ENCODE data around the gene RAB1B.

Gene RAB1B

DNA sequence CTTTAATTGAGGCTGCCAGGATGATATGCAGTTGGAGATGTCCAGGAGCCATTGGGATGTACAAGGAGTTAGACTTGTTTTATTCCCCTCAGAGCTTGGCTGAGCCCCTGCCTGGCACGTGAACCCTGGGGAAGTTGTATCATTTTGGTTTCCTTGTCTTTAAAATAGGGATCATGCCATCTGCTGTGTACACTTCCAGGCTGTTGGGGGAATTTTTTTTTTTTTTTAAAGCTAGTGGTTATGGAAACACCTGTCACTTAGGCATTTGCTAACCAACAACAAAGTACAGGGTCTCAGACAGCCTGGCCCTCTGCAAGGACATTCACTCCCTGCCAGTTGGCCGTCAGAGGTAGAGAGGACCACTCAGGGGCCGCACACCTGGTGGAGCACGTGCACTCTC lies 8.5 kb upstream of the RAB1B start:
- Histone ChIP-seq H3K4me3 (ENCODE audit: low read depth in 1 of 2, low read length in 1 of 2) (no peak overlapping the region), H3K36me3 (no peaks in the 10 kb centered on the region), H3K9me3 (no peaks in the 10 kb centered on the region), H3K4me1 (ENCODE audit: control insufficient read depth in 1 of 2, insufficient read depth in 1 of 2, low read depth in 1 of 2, low read length in 1 of 2) (peaks cover 15 to 19% of the 10 kb centered on the region in 2 experiments), H3K27me3 (peaks cover 49% of the 10 kb centered on the region), H3K27ac (no peak overlapping the region)
- TF ChIP-seq, protein P1, sequence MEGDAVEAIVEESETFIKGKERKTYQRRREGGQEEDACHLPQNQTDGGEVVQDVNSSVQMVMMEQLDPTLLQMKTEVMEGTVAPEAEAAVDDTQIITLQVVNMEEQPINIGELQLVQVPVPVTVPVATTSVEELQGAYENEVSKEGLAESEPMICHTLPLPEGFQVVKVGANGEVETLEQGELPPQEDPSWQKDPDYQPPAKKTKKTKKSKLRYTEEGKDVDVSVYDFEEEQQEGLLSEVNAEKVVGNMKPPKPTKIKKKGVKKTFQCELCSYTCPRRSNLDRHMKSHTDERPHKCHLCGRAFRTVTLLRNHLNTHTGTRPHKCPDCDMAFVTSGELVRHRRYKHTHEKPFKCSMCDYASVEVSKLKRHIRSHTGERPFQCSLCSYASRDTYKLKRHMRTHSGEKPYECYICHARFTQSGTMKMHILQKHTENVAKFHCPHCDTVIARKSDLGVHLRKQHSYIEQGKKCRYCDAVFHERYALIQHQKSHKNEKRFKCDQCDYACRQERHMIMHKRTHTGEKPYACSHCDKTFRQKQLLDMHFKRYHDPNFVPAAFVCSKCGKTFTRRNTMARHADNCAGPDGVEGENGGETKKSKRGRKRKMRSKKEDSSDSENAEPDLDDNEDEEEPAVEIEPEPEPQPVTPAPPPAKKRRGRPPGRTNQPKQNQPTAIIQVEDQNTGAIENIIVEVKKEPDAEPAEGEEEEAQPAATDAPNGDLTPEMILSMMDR (IDR thresholded peaks at IDR 0.05) = no peak

DNA sequence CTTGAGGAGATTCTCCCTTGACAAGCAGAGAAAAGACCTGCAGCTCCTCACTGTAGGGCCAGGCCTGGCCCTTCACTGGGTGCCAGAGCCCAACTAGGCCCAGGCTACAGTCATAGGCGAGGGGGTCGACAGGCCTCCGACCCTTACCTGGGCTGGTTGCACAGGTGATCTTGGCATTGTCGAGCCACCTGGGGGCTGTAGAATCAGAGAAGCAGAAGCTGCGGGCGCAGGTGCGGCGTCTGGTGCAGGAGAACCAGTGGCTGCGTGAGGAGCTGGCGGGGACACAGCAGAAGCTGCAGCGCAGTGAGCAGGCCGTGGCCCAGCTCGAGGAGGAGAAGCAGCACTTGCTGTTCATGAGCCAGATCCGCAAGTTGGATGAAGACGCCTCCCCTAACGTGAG lies 6.9 kb upstream of the RAB1B start:
- H3K27ac ChIP-seq = no peak overlapping the region
- no peaks in the 10 kb centered on the region for H3K36me3 ChIP-seq

DNA sequence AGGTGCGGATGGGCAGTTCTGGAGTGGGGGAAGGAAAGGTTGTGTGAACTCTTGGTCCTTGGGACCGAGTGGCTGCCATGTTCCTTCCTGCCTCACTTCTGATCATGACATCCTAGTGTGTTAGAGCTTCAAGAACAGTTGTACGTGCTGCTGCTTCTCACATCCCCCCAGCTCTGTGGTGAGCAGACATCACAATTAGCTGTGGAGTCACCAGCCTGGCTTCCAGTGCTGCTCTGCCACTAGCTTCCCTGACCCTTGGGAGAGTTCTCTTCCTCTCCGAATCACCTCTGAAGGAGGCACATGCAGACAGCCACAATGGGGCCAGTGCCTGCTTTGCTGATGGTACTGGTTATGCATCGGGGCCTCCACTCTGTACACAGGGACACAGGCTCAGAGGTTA lies 6.2 kb upstream of the RAB1B start:
- no peak overlapping the region for H3K27ac ChIP-seq
- H3K36me3 ChIP-seq = no peaks in the 10 kb centered on the region
- H3K4me1 ChIP-seq (ENCODE audit: control insufficient read depth in 1 of 2, insufficient read depth in 1 of 2, low read depth in 1 of 2, low read length in 1 of 2) = peaks cover 16 to 20% of the 10 kb centered on the region in 2 experiments
- peaks cover 34% of the 10 kb centered on the region for H3K27me3 ChIP-seq
- H3K4me3 ChIP-seq (ENCODE audit: low read depth in 1 of 2, low read length in 1 of 2) = no peak overlapping the region
- TF ChIP-seq, protein P1 (IDR thresholded peaks at IDR 0.05) = no peak
- H3K9me3 ChIP-seq = no peaks in the 10 kb centered on the region

More for the DNA sequence above, 6.9 kb upstream of the RAB1B start:
- Histone ChIP-seq H3K4me1 (ENCODE audit: control insufficient read depth in 1 of 2, insufficient read depth in 1 of 2, low read depth in 1 of 2, low read length in 1 of 2) (peaks cover 15 to 19% of the 10 kb centered on the region in 2 experiments), H3K9me3 (no peaks in the 10 kb centered on the region), H3K27me3 (peaks cover 36% of the 10 kb centered on the region), H3K4me3 (ENCODE audit: low read depth in 1 of 2, low read length in 1 of 2) (no peak overlapping the region)
- TF ChIP-seq, protein P1 (IDR thresholded peaks at IDR 0.05) = no peak

DNA sequence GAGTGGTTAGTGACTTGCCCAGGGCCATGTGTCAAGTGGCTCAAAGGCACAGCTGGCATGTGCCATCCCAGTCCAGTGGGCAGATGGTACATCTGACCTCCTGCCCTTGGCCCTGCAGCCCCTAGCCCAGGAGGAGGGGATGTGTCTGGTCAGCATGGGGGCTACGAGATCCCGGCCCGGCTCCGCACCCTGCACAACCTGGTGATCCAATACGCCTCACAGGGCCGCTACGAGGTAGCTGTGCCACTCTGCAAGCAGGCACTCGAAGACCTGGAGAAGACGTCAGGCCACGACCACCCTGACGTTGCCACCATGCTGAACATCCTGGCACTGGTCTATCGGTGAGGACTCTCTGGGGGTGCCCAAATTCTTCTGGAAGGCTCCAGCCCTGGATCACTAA lies 5.7 kb upstream of the RAB1B start:
- Histone ChIP-seq H3K36me3 (no peaks in the 10 kb centered on the region), H3K9me3 (no peaks in the 10 kb centered on the region), H3K27ac (no peak overlapping the region), H3K27me3 (peaks cover 29% of the 10 kb centered on the region), H3K4me3 (ENCODE audit: low read depth in 1 of 2, low read length in 1 of 2) (no peak overlapping the region), H3K4me1 (ENCODE audit: control insufficient read depth in 1 of 2, insufficient read depth in 1 of 2, low read depth in 1 of 2, low read length in 1 of 2) (peaks cover 17 to 20% of the 10 kb centered on the region in 2 experiments)
- TF ChIP-seq, protein P1 (IDR thresholded peaks at IDR 0.05) = no peak

DNA sequence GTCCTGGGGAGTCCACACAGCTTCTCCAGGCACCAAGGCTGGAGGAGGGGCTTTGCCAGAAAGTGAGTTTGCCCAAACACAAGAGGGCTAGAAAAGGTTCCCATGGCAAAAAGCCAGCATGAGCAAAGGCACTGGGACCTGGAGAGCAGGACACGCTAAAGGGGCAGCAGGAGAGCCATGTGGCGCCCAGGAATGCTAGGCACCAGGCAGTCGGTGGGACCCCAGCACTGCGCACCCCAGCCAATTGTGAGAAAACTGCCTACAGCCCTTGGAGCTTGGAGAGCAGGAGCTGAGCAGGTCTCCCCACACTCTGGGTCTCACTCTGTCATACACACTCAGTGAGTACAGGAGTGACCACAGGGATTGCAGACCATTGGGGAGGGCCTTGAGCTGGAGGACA lies 5.2 kb upstream of the RAB1B start:
- H3K27ac ChIP-seq = no peak overlapping the region
- TF ChIP-seq, protein P1 (IDR thresholded peaks at IDR 0.05) = no peak
- no peaks in the 10 kb centered on the region for H3K36me3 ChIP-seq
- peaks cover 23% of the 10 kb centered on the region for H3K27me3 ChIP-seq
- H3K4me3 ChIP-seq (ENCODE audit: low read depth in 1 of 2, low read length in 1 of 2) = no peak overlapping the region
- peaks cover 17 to 19% of the 10 kb centered on the region in 2 experiments for H3K4me1 ChIP-seq (ENCODE audit: control insufficient read depth in 1 of 2, insufficient read depth in 1 of 2, low read depth in 1 of 2, low read length in 1 of 2)
- no peaks in the 10 kb centered on the region for H3K9me3 ChIP-seq

DNA sequence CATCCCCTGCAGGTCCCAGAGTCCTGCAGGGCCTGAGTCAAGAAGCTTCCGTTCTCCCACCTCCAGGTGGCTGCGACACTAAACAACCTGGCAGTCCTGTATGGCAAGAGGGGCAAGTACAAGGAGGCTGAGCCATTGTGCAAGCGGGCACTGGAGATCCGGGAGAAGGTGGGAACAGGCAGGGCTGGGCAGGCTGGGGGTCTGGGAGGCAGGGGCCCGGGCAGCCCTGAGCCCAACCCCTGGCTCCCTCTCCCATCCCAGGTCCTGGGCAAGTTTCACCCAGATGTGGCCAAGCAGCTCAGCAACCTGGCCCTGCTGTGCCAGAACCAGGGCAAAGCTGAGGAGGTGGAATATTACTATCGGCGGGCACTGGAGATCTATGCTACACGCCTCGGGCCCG lies 4.7 kb upstream of the RAB1B start:
- Histone ChIP-seq H3K36me3 (no peaks in the 10 kb centered on the region), H3K4me3 (ENCODE audit: low read depth in 1 of 2, low read length in 1 of 2) (no peak overlapping the region), H3K9me3 (no peaks in the 10 kb centered on the region), H3K27ac (no peak overlapping the region), H3K4me1 (ENCODE audit: control insufficient read depth in 1 of 2, insufficient read depth in 1 of 2, low read depth in 1 of 2, low read length in 1 of 2) (peaks cover 13 to 14% of the 10 kb centered on the region in 2 experiments), H3K27me3 (peaks cover 18% of the 10 kb centered on the region)
- TF ChIP-seq, protein P1 (IDR thresholded peaks at IDR 0.05) = no peak

Data from neutrophil (primary cell).